Measurements from ENCODE around the gene UBE4B. TPM values are rescaled to one million over a fixed set of nuclear protein-coding genes. Genes with fewer than 3 reads are reported as not detected.

The UBE4B gene
- total and polyA plus RNA-seq, 2 of the 13 experiments (the other 11 are each of a cell fraction or from before 2014, with no cell fraction given) = 15.2 to 24.8 TPM

DNA sequence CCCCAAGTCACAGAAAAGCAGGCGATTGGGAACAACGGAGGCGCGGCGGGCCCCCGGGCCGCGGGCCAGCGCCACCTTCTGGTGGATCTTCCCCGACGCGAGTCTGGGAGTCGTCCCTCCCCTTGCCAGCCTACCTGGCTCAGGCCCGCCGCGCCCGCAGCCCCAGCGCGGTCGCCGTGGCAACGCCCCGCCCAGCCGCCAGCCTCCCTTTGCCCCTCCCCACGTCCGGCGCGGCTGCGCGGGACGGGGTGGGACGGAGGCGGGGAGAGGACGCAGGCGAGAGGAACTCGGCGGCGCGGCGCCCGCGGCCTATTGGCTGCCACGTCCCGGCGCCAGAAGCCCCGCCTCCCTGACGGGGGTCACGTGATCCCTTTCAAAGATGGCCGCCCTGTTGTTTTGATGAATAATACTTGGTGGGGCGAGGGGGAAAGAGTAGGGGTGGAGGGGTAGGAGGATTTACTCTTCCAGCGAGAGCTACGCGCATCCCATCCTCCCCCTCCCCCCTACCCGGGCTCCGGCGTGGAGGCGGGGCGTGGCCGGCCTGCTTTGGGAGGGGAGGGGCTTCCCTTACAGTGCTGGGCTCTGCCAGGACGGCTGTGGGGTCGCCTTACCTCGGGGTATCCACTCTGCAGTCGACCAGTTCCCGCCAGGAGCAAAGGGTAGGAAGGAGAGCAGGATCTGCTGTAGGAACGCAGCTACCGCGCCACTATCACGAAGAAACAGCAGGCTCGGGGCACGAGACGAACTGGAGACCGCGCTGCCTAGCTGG is at the start of gene UBE4B (continued):
- TF ChIP-seq KLF13 (CRISPR knock-in tag; IDR thresholded peaks at IDR 0.05) = no peak
- TF ChIP-seq ELF3 (CRISPR knock-in tag; IDR thresholded peaks at IDR 0.05) = peak; percentile 20; the same call in 1 of the 2 replicates
- TF ChIP-seq, protein P1, sequence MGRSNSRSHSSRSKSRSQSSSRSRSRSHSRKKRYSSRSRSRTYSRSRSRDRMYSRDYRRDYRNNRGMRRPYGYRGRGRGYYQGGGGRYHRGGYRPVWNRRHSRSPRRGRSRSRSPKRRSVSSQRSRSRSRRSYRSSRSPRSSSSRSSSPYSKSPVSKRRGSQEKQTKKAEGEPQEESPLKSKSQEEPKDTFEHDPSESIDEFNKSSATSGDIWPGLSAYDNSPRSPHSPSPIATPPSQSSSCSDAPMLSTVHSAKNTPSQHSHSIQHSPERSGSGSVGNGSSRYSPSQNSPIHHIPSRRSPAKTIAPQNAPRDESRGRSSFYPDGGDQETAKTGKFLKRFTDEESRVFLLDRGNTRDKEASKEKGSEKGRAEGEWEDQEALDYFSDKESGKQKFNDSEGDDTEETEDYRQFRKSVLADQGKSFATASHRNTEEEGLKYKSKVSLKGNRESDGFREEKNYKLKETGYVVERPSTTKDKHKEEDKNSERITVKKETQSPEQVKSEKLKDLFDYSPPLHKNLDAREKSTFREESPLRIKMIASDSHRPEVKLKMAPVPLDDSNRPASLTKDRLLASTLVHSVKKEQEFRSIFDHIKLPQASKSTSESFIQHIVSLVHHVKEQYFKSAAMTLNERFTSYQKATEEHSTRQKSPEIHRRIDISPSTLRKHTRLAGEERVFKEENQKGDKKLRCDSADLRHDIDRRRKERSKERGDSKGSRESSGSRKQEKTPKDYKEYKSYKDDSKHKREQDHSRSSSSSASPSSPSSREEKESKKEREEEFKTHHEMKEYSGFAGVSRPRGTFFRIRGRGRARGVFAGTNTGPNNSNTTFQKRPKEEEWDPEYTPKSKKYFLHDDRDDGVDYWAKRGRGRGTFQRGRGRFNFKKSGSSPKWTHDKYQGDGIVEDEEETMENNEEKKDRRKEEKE (IDR thresholded peaks at IDR 0.05) = no peak
- TF ChIP-seq ARID2 (CRISPR knock-in tag; IDR thresholded peaks at IDR 0.05; ENCODE audit: borderline replicate concordance) = no peak
- peak; percentile 77 for TF ChIP-seq ZFX (CRISPR knock-in tag; IDR thresholded peaks at IDR 0.05; ENCODE audit: low read depth)
- peak; percentile 82; the same call in 1 of the 2 replicates for TF ChIP-seq MAZ (IDR thresholded peaks at IDR 0.05; ENCODE audit: borderline replicate concordance, low read depth, low read length)
- peak; percentile 88 for TF ChIP-seq MAZ (CRISPR knock-in tag; IDR thresholded peaks at IDR 0.05; ENCODE audit: low read depth)
- no peak; the same call in 1 of the 2 replicates for TF ChIP-seq ZNF367 (CRISPR knock-in tag; IDR thresholded peaks at IDR 0.05; ENCODE audit: borderline replicate concordance)
- no peak for TF ChIP-seq ZIK1 (CRISPR knock-in tag; IDR thresholded peaks at IDR 0.05; ENCODE audit: borderline replicate concordance, low read depth)
- peak; percentile 76 for TF ChIP-seq STAG1 (CRISPR knock-in tag; IDR thresholded peaks at IDR 0.05)
- TF ChIP-seq ZNF326 (CRISPR knock-in tag; IDR thresholded peaks at IDR 0.05; ENCODE audit: borderline replicate concordance) = no peak
- TF ChIP-seq ATF1 (CRISPR knock-in tag; IDR thresholded peaks at IDR 0.05) = no peak
- peak; percentile 60; the same call in 1 of the 2 replicates for TF ChIP-seq CSRNP1 (CRISPR knock-in tag; IDR thresholded peaks at IDR 0.05)
- TF ChIP-seq RFX5 (IDR thresholded peaks at IDR 0.05; ENCODE audit: low read depth, low read length) = peak; percentile 60; the same call in 1 of the 2 replicates
- TF ChIP-seq ZNF781 (CRISPR knock-in tag; IDR thresholded peaks at IDR 0.05; ENCODE audit: borderline replicate concordance, not compliant biosample characterization) = no peak
- TF ChIP-seq SMYD3 (CRISPR knock-in tag; IDR thresholded peaks at IDR 0.05) = 0 out of 2 replicates have a peak, but pooled peaks have one; percentile 44
- TF ChIP-seq ZNF710 (CRISPR knock-in tag; IDR thresholded peaks at IDR 0.05; ENCODE audit: borderline replicate concordance) = 0 out of 2 replicates have a peak, but pooled peaks have one; percentile 39
- peak; percentile 91 for TF ChIP-seq USF2 (IDR thresholded peaks at IDR 0.05; ENCODE audit: low read depth, low read length)
- TF ChIP-seq USF2 (CRISPR knock-in tag; IDR thresholded peaks at IDR 0.05; ENCODE audit: borderline replicate concordance) = peak; percentile 84; the same call in 1 of the 2 replicates

Data from HepG2 (cell line).